Renal cortical epithelial cell (primary cell): ENCODE results near the gene CCDC39. TPM values are rescaled to one million over a fixed set of nuclear protein-coding genes. Genes with fewer than 3 reads are reported as not detected.
"Not testable (repeated sequence)": the region's sequence is repeated elsewhere in the genome, so short reads cannot be mapped to it uniquely, and the experiment has no call there.

Source experiments
- DNase-seq: peaks from one replicate; pipeline ENCODE4 v3.0.0-alpha.2; 2011; ENCODE audit warnings: low read depth
- total RNA-seq: library from RNA; depleted of rRNA; stranded (reverse); fragments of >200 nt; gene quantifications from 2 replicates; pipeline ENCODE4 v1.2.3, GENCODE V29; 2014

Gene CCDC39
- total RNA-seq, 1 donor from 2014 or later: 0.10 TPM

- DNase-seq: no peak
These were observed 54.6 kb downstream of the CCDC39 start for GRCh38 chr3:180624714-180625113.

GRCh38 chr3:180619723-180620122 lies 59.6 kb downstream of the CCDC39 start:
- DNase-seq: no peak

- DNase-seq: not testable (repeated sequence)
These were observed 60.7 kb downstream of the CCDC39 start for GRCh38 chr3:180618563-180618962.

- DNase-seq: peak; percentile 3
These were observed 62.2 kb downstream of the CCDC39 start for GRCh38 chr3:180617049-180617448.

GRCh38 chr3:180615954-180616353 lies 63.3 kb downstream of the CCDC39 start:
- no peak for DNase-seq

- DNase-seq: no peak
These were observed 66.9 kb downstream of the CCDC39 start for GRCh38 chr3:180612364-180612763.

GRCh38 chr3:180611006-180611405 lies 68.3 kb downstream of the CCDC39 start:
- no peak for DNase-seq

- peak; percentile 94 for DNase-seq
These were observed 77.3 kb downstream of the CCDC39 start, which contains the start of gene TTC14 for GRCh38 chr3:180601688-180602666. TSS of gene TTC14 (plus strand) at chr3:180602163. CDS start at chr3:180602262, 99 bp downstream.

- no peak for DNase-seq
These were observed 78.8 kb downstream of the CCDC39 start for GRCh38 chr3:180600473-180600872.

GRCh38 chr3:180595559-180595935 lies 83.7 kb downstream of the CCDC39 start:
- no peak for DNase-seq

- DNase-seq: peak; percentile 64
These were observed 84.4 kb downstream of the CCDC39 start for GRCh38 chr3:180594631-180595558.

GRCh38 chr3:180593631-180594030 lies 85.7 kb downstream of the CCDC39 start:
- DNase-seq: not testable (repeated sequence)

- DNase-seq: no peak
These were observed 88.9 kb downstream of the CCDC39 start for GRCh38 chr3:180590396-180590795.

GRCh38 chr3:180580934-180581333 lies 98.4 kb downstream of the CCDC39 start:
- DNase-seq: no peak

GRCh38 chr3:180575571-180575970 lies 103.7 kb downstream of the CCDC39 start:
- DNase-seq: no peak

- no peak for DNase-seq
These were observed 107.3 kb downstream of the CCDC39 start for GRCh38 chr3:180571831-180572598.

- DNase-seq: no peak
These were observed 109.1 kb downstream of the CCDC39 start for GRCh38 chr3:180570238-180570637.

GRCh38 chr3:180564676-180565075 lies 114.6 kb downstream of the CCDC39 start:
- no peak for DNase-seq
